A549 (cell line): ENCODE measurements around the gene EVC. TPM values are rescaled to one million over a fixed set of nuclear protein-coding genes. Genes with fewer than 3 reads are reported as not detected.

ENCODE experiments used
- ATAC-seq, 2 experiments: fragments of 200-7000 bp in 1 of 2; fragments of >200 bp in 1 of 2; cut with Nextera tagmentation in 1 of 2; cut with Tn5 transposase in 1 of 2; 3 replicates each; pipeline versions ENCODE4 v1.8.0 to v1.9.1; 2018 to 2020; ENCODE audit warnings: mild to moderate bottlenecking in 1 of 2, moderate library complexity in 1 of 2
- CTCF ChIA-PET: fragments of 300-600 bp; sonication (Branson Sonifier 250); formaldehyde crosslinking; extraction: SDS; loops from one replicate; lab custom pipeline; 2021; ENCODE audit warnings: antibody characterized with exemption, inconsistent platforms; lab: Yijun Ruan, JAX
- POLR2A ChIA-PET: fragments of 350-600 bp; formaldehyde crosslinking; extraction: SDS; loops from one replicate; lab custom pipeline; 2021; ENCODE audit warnings: antibody characterized with exemption, inconsistent platforms; lab: Yijun Ruan, JAX
- DNase-seq, 2 experiments: peaks; one replicate each; pipeline versions ENCODE4 v3.0.0 to v3.0.0-alpha.2; 2011 to 2016; ENCODE audit warnings: low read depth in 1 of 2, low spot score in 1 of 2
- FAIRE-seq: peaks from 2 replicates; lab custom pipeline; 2011; peaks lifted over from hg19 to GRCh38; lab: Jason Lieb, UNC
- H3K27ac ChIP-seq, 2 experiments: fragments of >200 bp; sonication (Bioruptor Twin); formaldehyde crosslinking; 3 replicates each; pipeline ENCODE4 v1.5.1; 2016 to 2017
- H3K4me1 ChIP-seq: fragments of >200 bp; sonication (Bioruptor Twin); formaldehyde crosslinking; 3 replicates; pipeline ENCODE4 v1.6.1; 2016
- H3K4me2 ChIP-seq: fragments of >200 bp; sonication (Bioruptor Twin); formaldehyde crosslinking; 3 replicates; pipeline ENCODE4 v1.6.1; 2016
- H3K4me3 ChIP-seq: fragments of >200 bp; sonication (Bioruptor Twin); formaldehyde crosslinking; 3 replicates; pipeline ENCODE4 v1.5.1; 2016
- H3K9me3 ChIP-seq: fragments of >200 bp; sonication (Bioruptor Twin); formaldehyde crosslinking; 3 replicates; pipeline ENCODE4 v1.6.1; 2016
- EHF ChIP-seq: fragments of 250-450 bp; sonication (Bioruptor Pico); IDR thresholded peaks from 2 replicates; pipeline ENCODE4 v1.5.0; 2020; ENCODE audit warnings: mild to moderate bottlenecking
- FOSL2 ChIP-seq, 2 experiments: fragments of 450-650 bp in 1 of 2; fragments of >200 bp in 1 of 2; sonication (Bioruptor Twin) in 1 of 2; formaldehyde crosslinking; IDR thresholded peaks; 2 replicates each; pipeline versions ENCODE4 v1.5.0 to v1.6.1; 2016 to 2020; ENCODE audit warnings: mild to moderate bottlenecking in 1 of 2, moderate library complexity in 1 of 2
- HEYL ChIP-seq: fragments of 250-450 bp; sonication (Bioruptor Pico); IDR thresholded peaks from 2 replicates; pipeline ENCODE4 v1.8.0; 2021; ENCODE audit warnings: mild to moderate bottlenecking, moderate library complexity
- KDM1A ChIP-seq: fragments of 200-600 bp; sonication (generic); IDR thresholded peaks from 2 replicates; pipeline ENCODE4 v1.6.1; 2016; ENCODE audit warnings: low read depth, mild to moderate bottlenecking
- SMC3 ChIP-seq: fragments of >200 bp; sonication (Bioruptor Twin); formaldehyde crosslinking; IDR thresholded peaks from 3 replicates; pipeline ENCODE4 v1.6.1; 2018; ENCODE audit warnings: inconsistent platforms
- TP53 ChIP-seq: fragments of 250-450 bp; sonication (Bioruptor Pico); IDR thresholded peaks from 2 replicates; pipeline ENCODE4 v1.5.0; 2021; ENCODE audit warnings: mild to moderate bottlenecking, moderate library complexity
- ZFP36 ChIP-seq: fragments of 450-650 bp; IDR thresholded peaks from 2 replicates; pipeline ENCODE4 v1.6.1; 2014; ENCODE audit warnings: borderline replicate concordance; ENCODE audit not compliant: partially characterized antibody
- ZSCAN20 ChIP-seq: fragments of 250-450 bp; sonication (Bioruptor Pico); IDR thresholded peaks from 2 replicates; pipeline ENCODE4 v1.8.0; 2022; ENCODE audit warnings: mild to moderate bottlenecking, moderate library complexity
- WGBS: methylation state at CpG from one replicate; pipeline ENCODE4 v1.1.6; 2017; ENCODE audit errors: missing lambda C conversion rate; 5-methylcytosine and 5-hydroxymethylcytosine counted together
- polyA plus RNA-seq, 4 experiments: library from polyadenylated mRNA; depleted of rRNA in 3 of 4; stranded (reverse); fragments of >200 nt; fragmentation: RNase III in 1 of 4; extraction: RNeasy Plus Mini Kit Qiagen cat#74134 plus additional on column Dnase treatment in 1 of 4; gene quantifications; 2 replicates in 3 of 4; 3 replicates in 1 of 4; pipeline ENCODE4 v1.2.3, GENCODE V29; 2011 to 2017
- TF ChIP-seq, protein P1 (sequence below): fragments of 150-350 bp; IDR thresholded peaks from 2 replicates; pipeline ENCODE4 v1.6.1; 2014; ENCODE audit warnings: low read depth, mild to moderate bottlenecking, low read length
- TF ChIP-seq, protein P2 (sequence below): fragments of >200 bp; sonication (Bioruptor Twin); formaldehyde crosslinking; IDR thresholded peaks from 3 replicates; pipeline ENCODE4 v1.5.1; 2016
- TF ChIP-seq, protein P3 (sequence below): IDR thresholded peaks from 2 replicates; pipeline ENCODE4 v1.6.1; 2012
- TF ChIP-seq, protein P4 (sequence below): fragments of 200-600 bp; sonication (generic); IDR thresholded peaks from 2 replicates; pipeline ENCODE4 v1.6.1; 2016; ENCODE audit warnings: antibody characterized with exemption, mild to moderate bottlenecking, moderate library complexity
- TF ChIP-seq, protein P5 (sequence below): IDR thresholded peaks from 2 replicates; pipeline ENCODE4 v1.6.1; 2012; ENCODE audit warnings: low read depth, borderline replicate concordance
- TF ChIP-seq, protein P6 (sequence below): fragments of 250-450 bp; sonication (Bioruptor Pico); IDR thresholded peaks from 2 replicates; pipeline ENCODE4 v1.5.0; 2020; ENCODE audit warnings: low read depth, mild to moderate bottlenecking, moderate library complexity
- TF ChIP-seq, protein P7 (sequence below): fragments of 450-650 bp; IDR thresholded peaks from 2 replicates; pipeline ENCODE4 v1.6.1; 2014; ENCODE audit warnings: antibody characterized with exemption

EVC gene
- polyA plus RNA-seq, 2 of the 4 experiments (the other 2 are of a cell fraction) = 3.0 to 5.5 TPM

DNA sequence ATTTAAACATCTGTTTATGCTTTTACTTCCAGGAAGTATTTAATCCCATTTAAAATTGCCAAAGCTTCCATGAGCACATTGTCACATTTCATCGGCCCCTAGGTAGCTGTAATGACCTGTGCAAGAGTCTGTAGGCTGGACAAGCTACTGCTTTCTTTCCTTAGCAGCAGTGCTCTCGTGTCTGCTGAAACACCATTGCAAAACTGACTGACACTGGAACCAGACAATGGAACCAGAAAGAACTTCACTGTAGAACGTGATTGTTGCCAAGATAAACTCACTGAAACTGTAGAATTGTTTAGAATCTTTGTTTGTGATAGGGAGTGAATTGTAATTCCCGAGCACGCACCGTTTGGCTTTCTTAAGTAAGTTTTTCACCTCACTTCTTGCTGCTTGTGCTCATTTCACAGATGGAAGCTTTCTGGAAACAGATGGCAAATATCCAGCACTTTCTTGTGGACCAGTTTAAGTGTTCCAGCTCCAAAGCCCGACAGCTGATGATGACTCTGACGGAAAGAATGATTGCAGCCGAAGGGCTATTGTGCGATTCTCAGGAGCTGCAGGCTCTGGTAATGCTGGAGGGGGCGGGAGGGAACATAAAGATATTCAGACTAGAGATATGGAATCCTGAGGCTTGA is 36.9 kb downstream of the EVC start:
- Histone ChIP-seq H3K27ac (peak overlapping the region in 1 of 2 experiments; percentile 67; a peak in 3 of 6 replicates), H3K9me3 (no peaks in the 10 kb centered on the region), H3K4me1 (peaks cover 8% of the 10 kb centered on the region), H3K4me3 (no peak overlapping the region), H3K4me2 (no peak overlapping the region)
- DNase-seq = no peak
- WGBS = 59% methylated on average over 11 of the region's 11 CpGs
- no peak for FAIRE-seq
- ChIA-PET CTCF (interaction anchor here (0.8 to 1.6 kb wide), 2 partner anchors 35 to 43 kb away, joined by 3 to 5 read pairs; no protein-coding TSS in a partner anchor), POLR2A (no interaction called here)
- TF ChIP-seq HEYL (CRISPR knock-in tag) (no peak), TP53 (CRISPR knock-in tag) (no peak)
- no peak for ATAC-seq

DNA sequence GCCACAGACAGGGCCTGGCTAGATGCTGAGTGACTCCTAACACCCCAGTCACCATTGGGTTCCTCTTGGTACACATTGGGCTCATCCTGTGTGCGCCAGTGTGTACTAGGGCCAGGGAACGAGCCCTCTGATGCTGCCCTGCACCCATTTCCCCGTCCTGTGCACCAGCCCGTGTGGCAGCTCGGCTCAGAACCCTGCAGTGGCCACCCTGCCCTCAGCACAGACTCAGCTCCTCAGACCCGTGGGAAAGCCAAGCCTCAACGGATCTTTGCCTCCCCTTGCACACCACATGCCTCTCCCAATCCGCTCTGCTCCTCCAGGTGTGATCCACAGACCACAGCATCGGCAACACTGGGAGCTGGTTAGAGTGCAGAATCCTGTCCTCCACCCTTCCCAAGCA is 38.6 kb downstream of the EVC start:
- H3K9me3 ChIP-seq = no peaks in the 10 kb centered on the region
- DNase-seq = no peak
- peak overlapping the region in 1 of 2 experiments; percentile 35; a peak in 1 of 6 replicates for H3K27ac ChIP-seq
- POLR2A ChIA-PET = no interaction called here
- TF ChIP-seq ZSCAN20 (CRISPR knock-in tag) (no peak), EHF (CRISPR knock-in tag) (no peak), FOSL2 (IDR thresholded peaks at IDR 0.05) (no peak), FOSL2 (CRISPR knock-in tag; IDR thresholded peaks at IDR 0.05) (no peak), KDM1A (no peak), ZFP36 (no peak), SMC3 (no peak)
- TF ChIP-seq, protein P1, sequence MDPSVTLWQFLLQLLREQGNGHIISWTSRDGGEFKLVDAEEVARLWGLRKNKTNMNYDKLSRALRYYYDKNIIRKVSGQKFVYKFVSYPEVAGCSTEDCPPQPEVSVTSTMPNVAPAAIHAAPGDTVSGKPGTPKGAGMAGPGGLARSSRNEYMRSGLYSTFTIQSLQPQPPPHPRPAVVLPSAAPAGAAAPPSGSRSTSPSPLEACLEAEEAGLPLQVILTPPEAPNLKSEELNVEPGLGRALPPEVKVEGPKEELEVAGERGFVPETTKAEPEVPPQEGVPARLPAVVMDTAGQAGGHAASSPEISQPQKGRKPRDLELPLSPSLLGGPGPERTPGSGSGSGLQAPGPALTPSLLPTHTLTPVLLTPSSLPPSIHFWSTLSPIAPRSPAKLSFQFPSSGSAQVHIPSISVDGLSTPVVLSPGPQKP = no peak
- TF ChIP-seq, protein P2, sequence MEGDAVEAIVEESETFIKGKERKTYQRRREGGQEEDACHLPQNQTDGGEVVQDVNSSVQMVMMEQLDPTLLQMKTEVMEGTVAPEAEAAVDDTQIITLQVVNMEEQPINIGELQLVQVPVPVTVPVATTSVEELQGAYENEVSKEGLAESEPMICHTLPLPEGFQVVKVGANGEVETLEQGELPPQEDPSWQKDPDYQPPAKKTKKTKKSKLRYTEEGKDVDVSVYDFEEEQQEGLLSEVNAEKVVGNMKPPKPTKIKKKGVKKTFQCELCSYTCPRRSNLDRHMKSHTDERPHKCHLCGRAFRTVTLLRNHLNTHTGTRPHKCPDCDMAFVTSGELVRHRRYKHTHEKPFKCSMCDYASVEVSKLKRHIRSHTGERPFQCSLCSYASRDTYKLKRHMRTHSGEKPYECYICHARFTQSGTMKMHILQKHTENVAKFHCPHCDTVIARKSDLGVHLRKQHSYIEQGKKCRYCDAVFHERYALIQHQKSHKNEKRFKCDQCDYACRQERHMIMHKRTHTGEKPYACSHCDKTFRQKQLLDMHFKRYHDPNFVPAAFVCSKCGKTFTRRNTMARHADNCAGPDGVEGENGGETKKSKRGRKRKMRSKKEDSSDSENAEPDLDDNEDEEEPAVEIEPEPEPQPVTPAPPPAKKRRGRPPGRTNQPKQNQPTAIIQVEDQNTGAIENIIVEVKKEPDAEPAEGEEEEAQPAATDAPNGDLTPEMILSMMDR = no peak
- TF ChIP-seq, protein P3, sequence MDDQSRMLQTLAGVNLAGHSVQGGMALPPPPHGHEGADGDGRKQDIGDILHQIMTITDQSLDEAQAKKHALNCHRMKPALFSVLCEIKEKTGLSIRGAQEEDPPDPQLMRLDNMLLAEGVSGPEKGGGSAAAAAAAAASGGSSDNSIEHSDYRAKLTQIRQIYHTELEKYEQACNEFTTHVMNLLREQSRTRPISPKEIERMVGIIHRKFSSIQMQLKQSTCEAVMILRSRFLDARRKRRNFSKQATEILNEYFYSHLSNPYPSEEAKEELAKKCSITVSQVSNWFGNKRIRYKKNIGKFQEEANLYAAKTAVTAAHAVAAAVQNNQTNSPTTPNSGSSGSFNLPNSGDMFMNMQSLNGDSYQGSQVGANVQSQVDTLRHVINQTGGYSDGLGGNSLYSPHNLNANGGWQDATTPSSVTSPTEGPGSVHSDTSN = no peak
- TF ChIP-seq, protein P4, sequence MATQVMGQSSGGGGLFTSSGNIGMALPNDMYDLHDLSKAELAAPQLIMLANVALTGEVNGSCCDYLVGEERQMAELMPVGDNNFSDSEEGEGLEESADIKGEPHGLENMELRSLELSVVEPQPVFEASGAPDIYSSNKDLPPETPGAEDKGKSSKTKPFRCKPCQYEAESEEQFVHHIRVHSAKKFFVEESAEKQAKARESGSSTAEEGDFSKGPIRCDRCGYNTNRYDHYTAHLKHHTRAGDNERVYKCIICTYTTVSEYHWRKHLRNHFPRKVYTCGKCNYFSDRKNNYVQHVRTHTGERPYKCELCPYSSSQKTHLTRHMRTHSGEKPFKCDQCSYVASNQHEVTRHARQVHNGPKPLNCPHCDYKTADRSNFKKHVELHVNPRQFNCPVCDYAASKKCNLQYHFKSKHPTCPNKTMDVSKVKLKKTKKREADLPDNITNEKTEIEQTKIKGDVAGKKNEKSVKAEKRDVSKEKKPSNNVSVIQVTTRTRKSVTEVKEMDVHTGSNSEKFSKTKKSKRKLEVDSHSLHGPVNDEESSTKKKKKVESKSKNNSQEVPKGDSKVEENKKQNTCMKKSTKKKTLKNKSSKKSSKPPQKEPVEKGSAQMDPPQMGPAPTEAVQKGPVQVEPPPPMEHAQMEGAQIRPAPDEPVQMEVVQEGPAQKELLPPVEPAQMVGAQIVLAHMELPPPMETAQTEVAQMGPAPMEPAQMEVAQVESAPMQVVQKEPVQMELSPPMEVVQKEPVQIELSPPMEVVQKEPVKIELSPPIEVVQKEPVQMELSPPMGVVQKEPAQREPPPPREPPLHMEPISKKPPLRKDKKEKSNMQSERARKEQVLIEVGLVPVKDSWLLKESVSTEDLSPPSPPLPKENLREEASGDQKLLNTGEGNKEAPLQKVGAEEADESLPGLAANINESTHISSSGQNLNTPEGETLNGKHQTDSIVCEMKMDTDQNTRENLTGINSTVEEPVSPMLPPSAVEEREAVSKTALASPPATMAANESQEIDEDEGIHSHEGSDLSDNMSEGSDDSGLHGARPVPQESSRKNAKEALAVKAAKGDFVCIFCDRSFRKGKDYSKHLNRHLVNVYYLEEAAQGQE = no peak
- TF ChIP-seq, protein P5, sequence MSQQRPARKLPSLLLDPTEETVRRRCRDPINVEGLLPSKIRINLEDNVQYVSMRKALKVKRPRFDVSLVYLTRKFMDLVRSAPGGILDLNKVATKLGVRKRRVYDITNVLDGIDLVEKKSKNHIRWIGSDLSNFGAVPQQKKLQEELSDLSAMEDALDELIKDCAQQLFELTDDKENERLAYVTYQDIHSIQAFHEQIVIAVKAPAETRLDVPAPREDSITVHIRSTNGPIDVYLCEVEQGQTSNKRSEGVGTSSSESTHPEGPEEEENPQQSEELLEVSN = no peak
- TF ChIP-seq, protein P6, sequence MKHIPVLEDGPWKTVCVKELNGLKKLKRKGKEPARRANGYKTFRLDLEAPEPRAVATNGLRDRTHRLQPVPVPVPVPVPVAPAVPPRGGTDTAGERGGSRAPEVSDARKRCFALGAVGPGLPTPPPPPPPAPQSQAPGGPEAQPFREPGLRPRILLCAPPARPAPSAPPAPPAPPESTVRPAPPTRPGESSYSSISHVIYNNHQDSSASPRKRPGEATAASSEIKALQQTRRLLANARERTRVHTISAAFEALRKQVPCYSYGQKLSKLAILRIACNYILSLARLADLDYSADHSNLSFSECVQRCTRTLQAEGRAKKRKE (CRISPR knock-in tag) = no peak
- TF ChIP-seq, protein P7, sequence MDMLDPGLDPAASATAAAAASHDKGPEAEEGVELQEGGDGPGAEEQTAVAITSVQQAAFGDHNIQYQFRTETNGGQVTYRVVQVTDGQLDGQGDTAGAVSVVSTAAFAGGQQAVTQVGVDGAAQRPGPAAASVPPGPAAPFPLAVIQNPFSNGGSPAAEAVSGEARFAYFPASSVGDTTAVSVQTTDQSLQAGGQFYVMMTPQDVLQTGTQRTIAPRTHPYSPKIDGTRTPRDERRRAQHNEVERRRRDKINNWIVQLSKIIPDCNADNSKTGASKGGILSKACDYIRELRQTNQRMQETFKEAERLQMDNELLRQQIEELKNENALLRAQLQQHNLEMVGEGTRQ = no peak
- TF ChIP-seq, all 56 proteins: peak for 0
- ATAC-seq (no peak), FAIRE-seq (no peak)
- no peak overlapping the region for H3K4me2 ChIP-seq
- H3K4me1 ChIP-seq = peaks cover 21% of the 10 kb centered on the region
- 79% methylated on average over 4 of the region's 9 CpGs for WGBS
- CTCF ChIA-PET = interaction anchor here (0.6 kb wide), 1 partner anchor 639 kb away, joined by 3 read pairs; no protein-coding TSS in a partner anchor
- no peak overlapping the region for H3K4me3 ChIP-seq
